WERI-Rb-1 (cell line): Measurements from ENCODE around the gene TOMM34.

ENCODE experiments used
- DNase-seq: peaks from one replicate; pipeline ENCODE4 v3.0.0-alpha.2; 2020
- H3K27ac ChIP-seq: fragments of 250-450 bp; sonication (Bioruptor Pico); 2 replicates; pipeline ENCODE4 v1.5.1; 2020; ENCODE audit warnings: mild to moderate bottlenecking, moderate library complexity
- H3K27me3 ChIP-seq: fragments of 250-450 bp; sonication (Bioruptor Pico); 2 replicates; pipeline ENCODE4 v1.5.1; 2021; ENCODE audit warnings: mild to moderate bottlenecking, low read depth, moderate library complexity; ENCODE audit not compliant: insufficient read depth, severe bottlenecking
- H3K36me3 ChIP-seq: fragments of 250-450 bp; sonication (Bioruptor Pico); 2 replicates; pipeline ENCODE4 v1.5.1; 2020; ENCODE audit warnings: mild to moderate bottlenecking, moderate library complexity
- H3K4me3 ChIP-seq: 2 replicates; pipeline ENCODE4 v1.5.1; 2011; ENCODE audit warnings: low read depth, mild to moderate bottlenecking, control low read depth, low read length
- H3K9me3 ChIP-seq: fragments of 250-450 bp; sonication (Bioruptor Pico); 2 replicates; pipeline ENCODE4 v1.5.1; 2021; ENCODE audit warnings: mild to moderate bottlenecking, moderate library complexity; ENCODE audit not compliant: severe bottlenecking
- CTCF ChIP-seq: IDR thresholded peaks from 2 replicates; pipeline ENCODE4 v1.5.1; 2011; ENCODE audit warnings: low read depth, mild to moderate bottlenecking, control low read depth, inconsistent platforms, low read length

TOMM34 gene

GRCh38 chr20:44960103-44960852 is at the start of gene TOMM34:
Gene TOMM34 (minus strand): TSS chr20:44960397. CDS start chr20:44960333, 64 bp downstream.
- Histone ChIP-seq H3K36me3 (peaks cover 20% of the 10 kb centered on the region), H3K27ac (peak within 1 kb of the TSS; percentile 70), H3K27me3 (no peaks in the 10 kb centered on the region), H3K9me3 (no peaks in the 10 kb centered on the region), H3K4me3 (peak within 1 kb of the TSS; percentile 54)
- TF ChIP-seq CTCF: no peak
- DNase-seq: peak; percentile 94

- Histone ChIP-seq H3K36me3 (peaks cover 14% of the 10 kb centered on the region), H3K27me3 (no peaks in the 10 kb centered on the region), H3K27ac (no peak overlapping the region), H3K4me3 (no peak overlapping the region), H3K9me3 (no peaks in the 10 kb centered on the region)
- no peak for TF ChIP-seq CTCF
- no peak for DNase-seq
Measured at GRCh38 chr20:45008521-45009049, 48.4 kb upstream of the TOMM34 start.

DNA sequence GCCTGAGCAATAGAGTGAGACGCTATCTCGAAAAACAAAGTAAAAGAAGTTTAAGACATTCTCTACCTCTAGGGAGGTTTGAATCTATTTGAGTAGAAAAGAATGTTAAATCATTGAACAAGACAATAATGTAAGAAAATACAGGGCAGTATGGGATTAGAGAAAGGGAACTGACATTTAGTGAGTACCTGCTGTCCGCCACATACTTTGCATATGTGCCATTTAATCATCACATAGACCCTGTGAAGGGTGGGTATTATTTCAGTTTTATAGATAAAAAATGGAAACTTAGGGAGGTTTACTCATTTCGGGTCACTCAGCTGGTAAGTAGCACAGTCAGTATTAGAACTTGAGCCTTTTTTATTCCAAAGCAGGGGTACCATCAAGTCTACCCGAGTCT is 37.5 kb upstream of the TOMM34 start:
- no peaks in the 10 kb centered on the region for H3K27me3 ChIP-seq
- DNase-seq: no peak
- no peak for TF ChIP-seq CTCF
- peaks cover 43% of the 10 kb centered on the region for H3K36me3 ChIP-seq
- H3K4me3 ChIP-seq: no peak overlapping the region
- no peaks in the 10 kb centered on the region for H3K9me3 ChIP-seq
- H3K27ac ChIP-seq: no peak overlapping the region

DNA sequence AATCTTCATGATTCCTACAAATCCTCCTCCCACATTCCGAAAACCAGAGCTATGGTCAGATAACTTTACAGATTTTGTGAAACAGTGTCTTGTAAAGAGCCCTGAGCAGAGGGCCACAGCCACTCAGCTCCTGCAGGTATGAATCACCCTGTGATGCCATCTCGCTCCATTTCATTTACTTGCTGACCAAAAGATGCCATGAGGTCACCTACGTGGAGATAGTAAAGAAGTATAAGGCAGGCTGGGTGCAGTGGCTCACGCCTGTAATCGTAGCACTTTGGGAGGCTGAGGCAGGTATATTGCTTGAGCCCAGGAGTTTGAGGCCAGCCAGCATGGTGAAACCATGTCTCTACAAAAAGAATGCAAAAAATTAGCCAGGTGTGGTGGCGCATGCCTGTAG is 37.0 kb upstream of the TOMM34 start:
- H3K9me3 ChIP-seq: no peaks in the 10 kb centered on the region
- no peak for TF ChIP-seq CTCF
- DNase-seq: no peak
- H3K36me3 ChIP-seq: peaks cover 42% of the 10 kb centered on the region
- no peaks in the 10 kb centered on the region for H3K27me3 ChIP-seq
- H3K4me3 ChIP-seq: no peak overlapping the region
- H3K27ac ChIP-seq: no peak overlapping the region

- TF ChIP-seq CTCF: no peak
- Histone ChIP-seq H3K4me3 (no peak overlapping the region), H3K36me3 (peaks cover 24% of the 10 kb centered on the region), H3K9me3 (no peaks in the 10 kb centered on the region), H3K27ac (no peak overlapping the region), H3K27me3 (no peaks in the 10 kb centered on the region)
- DNase-seq: no peak
Measured at GRCh38 chr20:44993343-44993742, 33.1 kb upstream of the TOMM34 start.
